Astrocyte (in vitro differentiated cells and primary cell): ENCODE results near the gene TM2D1. TPM values are rescaled to one million over a fixed set of nuclear protein-coding genes. Genes with fewer than 3 reads are reported as not detected.

Experiments used
- DNase-seq: peaks from one replicate; pipeline ENCODE4 v3.0.0-alpha.2; 2010; ENCODE audit warnings: low read depth
- FAIRE-seq: peaks from 2 replicates; lab custom pipeline; 2011; peaks lifted over from hg19 to GRCh38; lab: Jason Lieb, UNC
- H2AFZ ChIP-seq: 2 replicates; pipeline ENCODE4 v1.6.0; 2012; ENCODE audit warnings: low read depth, low read length, inconsistent platforms
- H3K27ac ChIP-seq: 2 replicates; pipeline ENCODE4 v1.5.1; 2011; ENCODE audit warnings: low read depth, low read length, inconsistent platforms
- H3K27me3 ChIP-seq: 2 replicates; pipeline ENCODE4 v1.6.0; 2011; ENCODE audit warnings: low read length, inconsistent platforms; ENCODE audit not compliant: insufficient read depth
- H3K36me3 ChIP-seq: 2 replicates; pipeline ENCODE4 v1.5.1; 2011; ENCODE audit warnings: low read length, inconsistent platforms; ENCODE audit not compliant: insufficient read depth
- H3K4me1 ChIP-seq: 2 replicates; pipeline ENCODE4 v1.5.1; 2011; ENCODE audit warnings: low read length, inconsistent platforms; ENCODE audit not compliant: insufficient read depth
- H3K4me2 ChIP-seq: 2 replicates; pipeline ENCODE4 v1.6.0; 2012; ENCODE audit warnings: low read length, inconsistent platforms
- H3K4me3 ChIP-seq: 2 replicates; pipeline ENCODE4 v1.5.1; 2011; ENCODE audit warnings: low read depth, mild to moderate bottlenecking, low read length, inconsistent platforms; ENCODE audit not compliant: insufficient read depth
- H3K79me2 ChIP-seq: 2 replicates; pipeline ENCODE4 v1.6.0; 2012; ENCODE audit warnings: mild to moderate bottlenecking, low read length, inconsistent platforms; ENCODE audit not compliant: insufficient read depth
- H3K9ac ChIP-seq: 2 replicates; pipeline ENCODE4 v1.6.0; 2012; ENCODE audit warnings: mild to moderate bottlenecking, low read length, inconsistent platforms
- H3K9me3 ChIP-seq: 2 replicates; pipeline ENCODE4 v1.5.1; 2012; ENCODE audit warnings: low read depth, mild to moderate bottlenecking, low read length, inconsistent platforms; ENCODE audit not compliant: insufficient read depth
- H4K20me1 ChIP-seq: 2 replicates; pipeline ENCODE4 v1.6.0; 2012; ENCODE audit warnings: low read length, inconsistent platforms; ENCODE audit not compliant: insufficient read depth
- H3K27ac Mint-ChIP-seq: one replicate; pipeline ENCODE4 v1.8.0; 2021; ENCODE audit warnings: mild to moderate bottlenecking, mixed read lengths; ENCODE audit not compliant: unreplicated experiment
- H3K27me3 Mint-ChIP-seq: one replicate; pipeline ENCODE4 v1.8.0; 2021; ENCODE audit warnings: low read depth, mixed read lengths; ENCODE audit not compliant: unreplicated experiment
- H3K36me3 Mint-ChIP-seq: one replicate; pipeline ENCODE4 v1.8.0; 2021; ENCODE audit warnings: low read depth, mixed read lengths; ENCODE audit not compliant: unreplicated experiment
- H3K4me1 Mint-ChIP-seq: one replicate; pipeline ENCODE4 v1.8.0; 2021; ENCODE audit warnings: low read depth, mixed read lengths; ENCODE audit not compliant: unreplicated experiment
- H3K4me3 Mint-ChIP-seq: one replicate; pipeline ENCODE4 v1.8.0; 2021; ENCODE audit warnings: mild to moderate bottlenecking, moderate library complexity, mixed read lengths; ENCODE audit not compliant: unreplicated experiment
- H3K9me3 Mint-ChIP-seq: one replicate; pipeline ENCODE4 v1.8.0; 2021; ENCODE audit warnings: mild to moderate bottlenecking, mixed read lengths; ENCODE audit not compliant: unreplicated experiment
- EZH2 ChIP-seq: IDR thresholded peaks from 2 replicates; pipeline ENCODE4 v1.6.1; 2012; ENCODE audit warnings: mild to moderate bottlenecking, low read length, inconsistent platforms; ENCODE audit not compliant: insufficient read depth
- total RNA-seq: library from RNA; stranded (reverse); gene quantifications from 2 replicates; pipeline ENCODE4 v1.2.1, GENCODE V29; 2021
- TF ChIP-seq, protein P1 (sequence below): IDR thresholded peaks from 2 replicates; pipeline ENCODE4 v1.5.1; 2011; ENCODE audit warnings: low read depth, mild to moderate bottlenecking, inconsistent platforms, low read length, moderate library complexity; ENCODE audit not compliant: insufficient read depth

The TM2D1 gene
- total RNA-seq, 1 donor from 2014 or later, result 33.3 TPM

- peak overlapping the region; percentile 12 for H3K27ac Mint-ChIP-seq
- FAIRE-seq, result no peak
These were observed 15.7 kb downstream of the TM2D1 start for GRCh38 chr1:61708953-61709907.

DNA sequence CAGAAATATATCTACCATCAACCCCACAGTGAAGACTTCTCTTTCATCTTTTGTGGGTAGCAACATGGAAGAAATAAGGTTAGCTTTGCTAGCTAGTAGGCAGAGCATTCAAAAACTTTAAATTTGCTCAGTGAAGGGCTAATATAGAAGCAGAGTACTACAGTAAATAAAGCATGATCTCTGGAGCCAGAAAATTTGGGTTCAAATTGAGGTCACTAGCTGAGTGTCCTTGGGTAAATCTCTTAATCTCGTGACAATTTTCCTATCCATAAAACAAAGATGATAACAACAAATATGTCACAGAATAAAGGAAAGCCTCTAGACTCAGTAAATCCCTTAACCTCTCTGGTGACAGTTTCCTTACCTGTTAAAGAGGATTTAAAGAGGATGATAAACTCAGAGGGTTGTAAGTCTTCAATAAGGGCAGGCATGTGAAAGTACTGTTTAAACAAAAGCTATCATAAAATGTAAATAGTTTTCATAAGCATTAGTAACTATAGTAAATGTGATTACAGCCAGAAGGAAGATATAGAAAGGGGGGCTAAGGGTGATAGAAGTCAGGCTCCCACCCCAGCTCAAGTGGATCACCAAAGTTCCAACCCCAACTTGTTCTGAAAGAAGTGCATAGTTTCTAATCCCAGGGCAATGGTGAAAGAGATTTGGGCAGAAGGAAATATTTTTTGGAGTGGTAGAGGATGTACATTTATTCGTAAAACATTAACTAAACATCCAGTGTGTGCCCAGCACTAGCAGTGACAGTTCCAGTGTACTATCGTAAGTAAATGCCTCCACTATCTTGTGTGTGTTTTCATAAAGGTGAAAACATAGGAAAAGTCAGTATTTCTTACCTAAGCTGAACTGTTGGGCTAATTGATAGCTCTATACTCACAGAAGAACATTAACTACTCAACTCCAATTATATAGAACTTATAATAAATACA, 24.8 kb downstream of the TM2D1 start:
- H3K79me2 ChIP-seq, result no peaks in the 10 kb centered on the region
- Mint-ChIP-seq H3K9me3 (no peaks in the 10 kb centered on the region), H3K27ac (no peak overlapping the region), H3K4me1 (no peaks in the 10 kb centered on the region), H3K27me3 (no peaks in the 10 kb centered on the region), H3K36me3 (peaks cover 7% of the 10 kb centered on the region), H3K4me3 (no peak overlapping the region)
- FAIRE-seq, result no peak
- no peak overlapping the region for H3K9ac ChIP-seq
- no peak overlapping the region for H3K4me2 ChIP-seq
- no peaks in the 10 kb centered on the region for H4K20me1 ChIP-seq
- H3K36me3 ChIP-seq, result peaks cover 29% of the 10 kb centered on the region
- TF ChIP-seq EZH2, result no peak
- TF ChIP-seq, protein P1, sequence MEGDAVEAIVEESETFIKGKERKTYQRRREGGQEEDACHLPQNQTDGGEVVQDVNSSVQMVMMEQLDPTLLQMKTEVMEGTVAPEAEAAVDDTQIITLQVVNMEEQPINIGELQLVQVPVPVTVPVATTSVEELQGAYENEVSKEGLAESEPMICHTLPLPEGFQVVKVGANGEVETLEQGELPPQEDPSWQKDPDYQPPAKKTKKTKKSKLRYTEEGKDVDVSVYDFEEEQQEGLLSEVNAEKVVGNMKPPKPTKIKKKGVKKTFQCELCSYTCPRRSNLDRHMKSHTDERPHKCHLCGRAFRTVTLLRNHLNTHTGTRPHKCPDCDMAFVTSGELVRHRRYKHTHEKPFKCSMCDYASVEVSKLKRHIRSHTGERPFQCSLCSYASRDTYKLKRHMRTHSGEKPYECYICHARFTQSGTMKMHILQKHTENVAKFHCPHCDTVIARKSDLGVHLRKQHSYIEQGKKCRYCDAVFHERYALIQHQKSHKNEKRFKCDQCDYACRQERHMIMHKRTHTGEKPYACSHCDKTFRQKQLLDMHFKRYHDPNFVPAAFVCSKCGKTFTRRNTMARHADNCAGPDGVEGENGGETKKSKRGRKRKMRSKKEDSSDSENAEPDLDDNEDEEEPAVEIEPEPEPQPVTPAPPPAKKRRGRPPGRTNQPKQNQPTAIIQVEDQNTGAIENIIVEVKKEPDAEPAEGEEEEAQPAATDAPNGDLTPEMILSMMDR, result no peak
- no peak overlapping the region for H3K4me3 ChIP-seq
- H3K27ac ChIP-seq, result no peak overlapping the region
- no peak overlapping the region for H2AFZ ChIP-seq
- no peaks in the 10 kb centered on the region for H3K9me3 ChIP-seq
- no peaks in the 10 kb centered on the region for H3K4me1 ChIP-seq
- no peak for DNase-seq
- no peaks in the 10 kb centered on the region for H3K27me3 ChIP-seq

More at GRCh38 chr1:61708953-61709907, 15.7 kb downstream of the TM2D1 start:
- Histone ChIP-seq H3K27me3 (no peaks in the 10 kb centered on the region), H3K4me1 (no peaks in the 10 kb centered on the region), H3K4me3 (no peak overlapping the region), H3K79me2 (peaks cover 24% of the 10 kb centered on the region), H2AFZ (no peak overlapping the region), H3K9ac (no peak overlapping the region), H3K27ac (peak overlapping the region; percentile 16), H3K36me3 (peaks cover 7% of the 10 kb centered on the region), H4K20me1 (peaks cover 10% of the 10 kb centered on the region), H3K4me2 (no peak overlapping the region), H3K9me3 (no peaks in the 10 kb centered on the region)
- no peak for TF ChIP-seq EZH2
- TF ChIP-seq, protein P1, result no peak
- no peaks in the 10 kb centered on the region for H3K27me3 Mint-ChIP-seq
- peaks cover 8% of the 10 kb centered on the region for H3K4me1 Mint-ChIP-seq
- no peaks in the 10 kb centered on the region for H3K9me3 Mint-ChIP-seq
- no peak overlapping the region for H3K4me3 Mint-ChIP-seq
- no peaks in the 10 kb centered on the region for H3K36me3 Mint-ChIP-seq
- peak; percentile 38 for DNase-seq
